Sciatic nerve (tissue), 2 donors: ENCODE data around the gene PPID. TPM values are rescaled to one million over a fixed set of nuclear protein-coding genes. Genes with fewer than 3 reads are reported as not detected.
"Not testable (repeated sequence)": the region's sequence is repeated elsewhere in the genome, so short reads cannot be mapped to it uniquely, and the experiment has no call there.

Experiments used
- ATAC-seq: fragments of 200-7000 bp; cut with Tn5 transposase; one replicate; pipeline ENCODE4 v1.9.1; 2020; ENCODE audit warnings: mild to moderate bottlenecking, moderate library complexity
- DNase-seq: peaks from one replicate; pipeline ENCODE4 v3.0.0-alpha.2; 2020; ENCODE audit warnings: low spot score
- intact Hi-C: fragments of 100-400 bp; cut with DNase I; formaldehyde crosslinking; loops from one replicate; pipeline ENCODE4 v1.14.2; 2022
- total RNA-seq: library from RNA; stranded (reverse); fragmentation: NEBNext Ultra II Directional; extraction: Animal tissue kit (Norgen Biotek cat#: 25700); gene quantifications from one replicate; pipeline ENCODE4 v1.2.1, GENCODE V29; 2021
- donor health status: DM: no; HTN: no; CAD: no.
- donor health status: DM: no; HTN: no; CAD: no.

The PPID gene
- total RNA-seq, 1 donor from 2014 or later = 17.2 TPM

DNA sequence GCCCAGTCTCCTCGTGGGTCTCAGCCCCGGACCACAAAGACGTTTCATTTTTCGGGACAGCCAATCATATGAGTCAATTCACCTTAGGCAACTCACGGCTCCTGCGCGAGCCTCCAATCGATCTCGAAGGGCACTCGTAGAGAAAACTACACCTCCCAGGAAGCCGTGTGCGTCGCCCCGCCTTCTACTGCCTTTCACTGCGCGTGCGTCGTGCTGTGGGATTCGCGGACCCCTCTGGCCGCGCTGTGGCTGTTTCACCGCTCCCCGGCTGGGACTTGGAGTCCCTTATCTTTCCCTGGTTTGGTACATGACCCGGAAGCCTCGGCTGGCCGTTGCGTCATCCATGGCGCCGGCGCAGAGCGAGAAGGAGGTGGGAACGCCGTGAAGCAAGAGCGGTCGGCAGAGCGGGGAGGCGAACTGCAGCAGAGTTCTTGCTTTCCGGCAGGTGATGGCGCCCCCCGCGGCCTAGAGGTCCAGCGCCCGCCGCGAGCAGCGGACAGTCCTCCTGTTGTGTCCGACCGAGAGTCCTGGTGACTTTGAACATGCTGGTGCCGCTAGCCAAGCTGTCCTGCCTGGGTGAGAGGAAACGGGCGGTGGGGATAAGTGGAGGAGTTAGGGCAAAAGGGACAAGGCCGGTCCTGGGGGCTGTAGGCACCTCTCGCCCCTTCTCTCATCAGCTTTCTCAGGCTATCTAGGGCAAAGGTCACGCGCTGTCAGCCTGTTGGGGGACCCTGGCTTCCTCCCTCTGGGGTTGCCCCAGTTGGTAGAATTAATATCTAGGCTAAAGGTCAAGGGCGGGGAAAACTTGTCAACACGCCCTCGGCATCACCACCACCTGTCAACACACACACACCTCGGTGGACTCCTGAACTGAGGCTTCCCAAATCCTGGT lies 51.0 kb downstream of the PPID start, which contains the start of gene ETFDH:
ETFDH (plus strand) TSS at position 382 of the 892 bp plus-strand sequence; CDS start at position 543, 161 bp downstream.
- DNase-seq = peak; percentile 99
- intact Hi-C loops = no loop called here
- peak; percentile 98 for ATAC-seq

DNA sequence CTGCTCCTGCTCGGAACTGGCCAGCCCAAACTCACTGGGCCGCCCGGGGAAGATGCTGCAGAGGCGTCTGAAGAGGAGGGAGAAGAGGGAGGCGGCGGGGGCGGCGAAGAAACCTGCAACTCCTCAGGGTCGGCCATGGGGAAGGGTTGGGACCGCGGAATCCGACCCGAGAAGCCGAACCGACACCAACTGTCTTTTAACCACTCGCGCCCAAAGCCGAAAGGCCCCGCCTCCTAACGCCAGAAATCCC lies 51.6 kb downstream of the PPID start, which contains the start of gene C4orf46:
C4orf46 (minus strand) TSS at position 223 of the 250 bp plus-strand sequence; CDS start at position 137, 86 bp downstream.
- intact Hi-C loops = no loop called here
- peak; percentile 25 for ATAC-seq
- DNase-seq = no peak

DNA sequence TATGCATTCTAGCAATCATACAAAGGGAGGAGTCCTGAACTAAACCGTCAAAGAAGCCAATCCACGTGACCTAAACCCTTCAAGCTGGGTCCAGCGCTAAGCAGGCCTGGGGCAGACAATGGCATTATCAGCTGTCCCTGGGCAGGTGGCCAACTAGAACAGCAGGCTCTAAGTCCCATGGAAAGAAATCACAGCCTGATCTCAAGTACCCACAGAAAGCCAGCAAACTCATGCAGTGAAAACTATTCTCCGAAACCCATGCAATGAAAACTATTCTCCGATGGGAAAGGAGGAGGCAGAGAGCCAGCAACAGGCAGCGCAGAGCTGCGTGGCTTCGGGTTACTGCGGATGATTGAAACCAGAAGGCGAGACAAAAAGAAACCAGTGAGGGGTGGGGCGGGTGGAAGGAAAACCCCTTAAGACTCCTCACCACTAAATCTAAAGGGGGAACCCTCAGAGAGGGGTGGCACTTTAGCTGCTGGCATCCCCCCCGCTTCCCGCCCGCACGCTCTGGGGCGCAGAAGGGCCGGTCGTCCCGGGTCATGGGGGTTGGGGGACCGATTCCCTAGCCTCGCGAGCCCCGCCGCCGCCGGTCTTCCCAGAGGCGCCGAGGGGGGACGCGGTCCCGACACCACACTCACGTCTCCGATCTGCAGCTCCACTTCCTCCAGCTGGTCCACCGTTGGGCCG lies 52.1 kb downstream of the PPID start:
- no peak for ATAC-seq
- intact Hi-C loops = no loop called here
- DNase-seq = peak; percentile 75

DNA sequence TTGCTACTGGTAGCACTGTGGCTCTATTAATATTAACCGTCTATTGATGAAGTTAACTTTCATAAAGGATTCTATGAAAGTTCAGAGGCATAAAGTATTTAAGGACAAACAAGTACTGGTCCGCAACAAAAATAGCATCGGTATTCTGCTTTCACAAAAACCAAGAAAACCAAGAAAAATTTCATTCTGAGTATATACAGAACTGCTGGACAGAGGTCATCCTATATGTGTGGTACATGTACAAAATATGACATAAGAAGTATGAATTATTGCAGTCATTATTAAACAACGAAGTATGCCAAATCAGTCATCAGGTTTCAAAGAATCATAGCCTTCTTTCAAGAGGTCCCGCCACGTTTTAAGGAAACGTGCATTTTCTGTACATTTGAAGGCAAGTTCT lies 53.9 kb downstream of the PPID start:
- ATAC-seq (no peak), DNase-seq (no peak)
- intact Hi-C loops = no loop called here

DNA sequence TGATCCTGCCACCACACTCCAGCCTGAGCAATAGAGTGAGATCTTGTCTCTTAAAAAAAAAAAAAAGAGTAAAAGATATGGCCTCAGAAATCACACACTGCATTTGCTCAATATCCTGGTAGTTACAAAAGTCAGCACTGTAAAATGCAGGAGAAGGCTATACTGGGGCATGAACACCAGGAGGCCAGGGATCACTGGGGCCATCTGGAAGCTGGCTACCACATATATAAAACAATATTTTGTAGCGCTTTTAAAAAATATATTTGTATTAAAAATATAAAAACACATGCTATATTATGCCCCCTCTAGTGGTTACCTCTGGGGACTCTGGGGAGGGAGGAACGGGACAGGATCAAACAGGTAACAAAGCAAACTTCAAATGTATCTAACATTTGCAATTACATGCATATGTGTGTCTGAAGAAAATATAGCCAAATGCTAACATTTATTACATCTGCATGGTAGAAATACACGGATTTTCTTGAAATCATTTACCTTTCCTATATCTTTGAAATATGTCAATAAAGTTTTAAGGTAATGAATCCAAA lies 55.5 kb downstream of the PPID start:
- DNase-seq (no peak), ATAC-seq (no peak)
- intact Hi-C loops = no loop called here

DNA sequence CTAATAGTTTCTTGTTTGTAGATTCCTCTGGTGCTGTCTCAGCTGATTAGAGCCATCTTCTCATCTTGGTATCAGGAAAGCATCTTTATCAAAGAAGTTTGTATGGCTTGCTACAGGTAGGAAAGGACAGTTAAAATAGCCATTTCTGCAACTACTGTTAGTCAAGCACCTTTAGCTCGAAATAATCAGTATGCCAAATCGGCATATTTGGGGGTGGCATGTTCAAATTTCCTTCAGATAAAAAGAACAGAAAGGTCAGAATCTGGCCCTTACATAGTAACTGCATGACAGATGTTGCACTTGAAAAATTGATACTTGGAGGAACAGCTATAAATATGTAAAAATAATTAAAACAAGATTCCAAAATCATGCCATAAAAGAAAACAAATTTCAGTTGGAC lies 56.3 kb downstream of the PPID start:
- intact Hi-C loops = no loop called here
- DNase-seq (no peak), ATAC-seq (no peak)

DNA sequence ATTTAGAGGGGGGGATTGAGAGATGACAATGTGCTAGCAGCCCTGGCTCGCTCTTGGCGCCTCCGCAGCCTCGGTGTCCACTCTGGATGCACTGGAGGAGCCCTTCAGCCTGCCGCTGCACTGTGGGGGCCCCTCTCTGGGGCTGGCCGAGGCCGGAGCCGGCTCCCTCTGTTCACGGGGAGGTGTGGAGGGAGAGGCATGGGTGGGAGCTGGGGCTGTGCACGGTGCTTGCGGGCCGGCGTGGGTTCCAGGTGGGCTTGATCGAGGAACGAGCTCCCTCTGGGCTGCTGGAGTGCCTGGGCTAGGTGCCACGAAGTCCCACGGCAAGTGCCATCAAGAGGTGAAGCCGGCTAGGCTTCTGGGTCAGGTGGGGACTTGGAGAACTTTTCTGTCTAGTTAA lies 58.4 kb downstream of the PPID start:
- intact Hi-C loops = no loop called here
- ATAC-seq = no peak
- no peak for DNase-seq

DNA sequence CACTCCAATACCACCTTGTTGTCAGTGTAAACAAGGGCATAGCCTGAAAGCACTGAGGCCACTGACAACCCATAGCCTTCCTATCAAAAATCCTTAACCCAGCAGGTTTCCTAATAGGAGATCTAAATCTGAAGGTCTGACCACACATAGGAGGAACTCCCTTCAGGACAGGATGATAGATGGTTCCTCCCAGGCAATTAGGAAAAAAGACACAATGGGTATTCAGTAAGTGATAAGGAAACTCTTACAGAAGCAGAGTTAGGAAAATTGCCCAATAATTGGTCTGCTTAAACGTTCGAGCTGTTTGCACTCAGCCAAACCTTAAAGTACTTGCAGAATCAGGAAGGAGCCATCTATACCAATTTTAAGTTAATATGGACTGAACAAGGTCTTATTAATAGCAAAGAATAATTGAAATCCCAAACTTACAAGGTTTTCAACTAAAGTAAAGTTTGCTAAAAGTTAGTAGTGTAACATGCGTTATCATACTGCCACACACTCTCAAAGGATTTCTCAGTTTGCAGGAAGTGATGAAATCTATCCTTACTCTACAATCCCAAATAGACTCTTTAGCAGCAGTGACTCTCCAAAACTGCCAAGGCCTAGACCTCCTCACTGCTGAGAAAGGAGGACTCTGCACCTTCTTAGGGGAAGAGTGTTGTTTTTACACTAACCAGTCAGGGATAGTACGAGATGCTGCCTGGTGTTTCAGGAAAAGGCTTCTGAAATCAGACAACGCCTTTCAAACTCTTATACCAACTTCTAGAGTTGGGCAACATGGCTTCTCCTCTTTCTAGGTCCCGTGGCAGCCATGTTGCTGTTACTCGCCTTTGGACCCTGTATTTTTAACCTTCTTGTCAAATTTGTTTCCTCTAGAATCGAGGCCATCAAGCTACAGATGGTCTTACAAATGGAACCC lies 59.2 kb downstream of the PPID start:
- intact Hi-C loops, ATAC-seq, DNase-seq: not testable (repeated sequence)

DNA sequence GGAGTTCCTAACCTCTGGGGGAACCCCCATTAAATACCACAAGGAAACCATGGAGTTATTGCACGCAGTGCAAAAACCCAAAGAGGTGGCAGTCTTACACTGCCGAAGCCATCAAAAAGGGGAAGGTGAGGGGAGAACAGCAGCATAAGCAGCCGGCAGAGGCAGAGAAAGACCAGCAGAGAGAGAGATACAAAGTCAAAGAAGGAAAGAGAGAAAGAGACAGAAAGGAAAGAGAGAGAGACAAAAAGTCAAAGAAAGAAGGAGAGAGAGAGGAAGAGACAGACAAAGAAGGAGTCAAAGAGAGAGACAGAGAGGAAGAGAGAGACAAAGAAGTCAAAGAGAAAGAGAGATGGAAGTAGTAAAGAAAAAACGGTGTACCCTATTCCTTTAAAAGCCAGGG lies 59.9 kb downstream of the PPID start:
- DNase-seq, intact Hi-C loops, ATAC-seq: not testable (repeated sequence)

Other genes with a start within 250 kb of the PPID start
- gene RXFP1, start 201.5 kb downstream of the PPID start, total RNA-seq = not detected
- gene C4orf46, start 51.5 kb downstream of the PPID start, total RNA-seq = 3.8 TPM
- gene ETFDH, start 51.1 kb downstream of the PPID start, total RNA-seq = 25.2 TPM
- gene FNIP2, start 45.6 kb upstream of the PPID start, total RNA-seq = 48.7 TPM